IMR-90 (cell line): Measurements from ENCODE around the gene CNGB1. TPM values are rescaled to one million over a fixed set of nuclear protein-coding genes. Genes with fewer than 3 reads are reported as not detected.

Experiments used
- ATAC-seq: fragments of 200-7000 bp; cut with Tn5 transposase; 2 replicates; pipeline ENCODE4 v1.9.1; 2020; ENCODE audit warnings: low read depth, mild to moderate bottlenecking, moderate library complexity
- BruUV-seq: library from RNA; stranded (reverse); fragments of 400-500 nt; replicated peaks from 2 replicates; lab custom pipeline; 2021; lab: Mats Ljungman, UMichigan
- CTCF ChIA-PET: fragments of 300-600 bp; formaldehyde crosslinking; extraction: SDS; loops from one replicate; lab custom pipeline; 2021; ENCODE audit warnings: antibody characterized with exemption; lab: Yijun Ruan, JAX
- POLR2A ChIA-PET: fragments of 300-600 bp; sonication (Branson Sonifier 250); formaldehyde crosslinking; loops from one replicate; lab custom pipeline; 2022; ENCODE audit warnings: antibody characterized with exemption; ENCODE audit not compliant: unreplicated experiment; lab: Charles Lee
- DNase-seq: peaks from one replicate; pipeline ENCODE4 v3.0.0; 2013
- H2AFZ ChIP-seq: replicated peaks from 2 replicates; pipeline ENCODE3; 2013; ENCODE audit warnings: low read length, mild to moderate bottlenecking; ENCODE audit not compliant: poor library complexity
- H2AK5ac ChIP-seq: 2 replicates; pipeline ENCODE4 v1.6.1; 2013; ENCODE audit warnings: low read depth, low read length, inconsistent platforms
- H2AK9ac ChIP-seq: replicated peaks from 2 replicates; pipeline ENCODE3; 2013; ENCODE audit warnings: mild to moderate bottlenecking, low read depth, low read length, moderate library complexity; ENCODE audit not compliant: poor library complexity
- H2BK120ac ChIP-seq: 2 replicates; pipeline ENCODE4 v1.6.1; 2013; ENCODE audit warnings: low read depth, low read length, inconsistent platforms
- H2BK15ac ChIP-seq: 3 replicates; pipeline ENCODE4 v1.6.1; 2013; ENCODE audit warnings: low read depth, low read length, inconsistent platforms
- H2BK20ac ChIP-seq: 2 replicates; pipeline ENCODE4 v1.6.1; 2013; ENCODE audit warnings: low read depth, mild to moderate bottlenecking, inconsistent platforms, low read length, moderate library complexity
- H2BK5ac ChIP-seq: 2 replicates; pipeline ENCODE4 v1.6.1; 2013; ENCODE audit warnings: mild to moderate bottlenecking, low read depth, low read length, inconsistent platforms; ENCODE audit not compliant: poor library complexity, severe bottlenecking
- H3K14ac ChIP-seq: replicated peaks from 2 replicates; pipeline ENCODE4 v1.6.1; 2013; ENCODE audit warnings: low read depth, low read length, inconsistent platforms
- H3K18ac ChIP-seq: 2 replicates; pipeline ENCODE4 v1.6.1; 2013; ENCODE audit warnings: low read depth, low read length, control low read depth
- H3K23ac ChIP-seq: 2 replicates; pipeline ENCODE4 v1.6.1; 2013; ENCODE audit warnings: low read depth, low read length, inconsistent platforms
- H3K27ac ChIP-seq: 2 replicates; pipeline ENCODE4 v1.5.1; 2013; ENCODE audit warnings: mild to moderate bottlenecking, control low read depth, low read length; ENCODE audit not compliant: insufficient read depth
- H3K27me3 ChIP-seq: 2 replicates; pipeline ENCODE4 v1.6.1; 2013; ENCODE audit warnings: low read length; ENCODE audit not compliant: control insufficient read depth, insufficient read depth
- H3K36me3 ChIP-seq: 2 replicates; pipeline ENCODE4 v1.6.1; 2013; ENCODE audit warnings: low read length, mixed read lengths; ENCODE audit not compliant: control insufficient read depth, insufficient read depth
- H3K4ac ChIP-seq: 2 replicates; pipeline ENCODE4 v1.6.1; 2013; ENCODE audit warnings: low read depth, low read length, inconsistent platforms
- H3K4me1 ChIP-seq: 2 replicates; pipeline ENCODE4 v1.6.1; 2013; ENCODE audit warnings: low read length, mixed read lengths; ENCODE audit not compliant: control insufficient read depth, insufficient read depth
- H3K4me2 ChIP-seq: 2 replicates; pipeline ENCODE4 v1.6.1; 2013; ENCODE audit warnings: low read depth, mild to moderate bottlenecking, control low read depth, low read length, moderate library complexity
- H3K4me3 ChIP-seq: 2 replicates; pipeline ENCODE4 v1.5.1; 2013; ENCODE audit warnings: low read depth, mild to moderate bottlenecking, control low read depth, low read length, moderate library complexity; ENCODE audit not compliant: insufficient read depth
- H3K56ac ChIP-seq: 2 replicates; pipeline ENCODE4 v1.6.1; 2013; ENCODE audit warnings: low read length, inconsistent platforms; ENCODE audit not compliant: insufficient read depth; ENCODE audit errors: extremely low read depth
- H3K79me1 ChIP-seq, 2 experiments: 2 replicates each; pipeline ENCODE4 v1.6.1; 2013; ENCODE audit warnings: low read length in 2 of 2, inconsistent platforms in 1 of 2, low read depth in 1 of 2
- H3K9ac ChIP-seq: 2 replicates; pipeline ENCODE4 v1.6.1; 2013; ENCODE audit warnings: low read depth, low read length, control low read depth
- H3K9me1 ChIP-seq: 2 replicates; pipeline ENCODE4 v1.6.1; 2013; ENCODE audit warnings: low read length, inconsistent platforms; ENCODE audit not compliant: insufficient read depth
- H3K9me3 ChIP-seq: 2 replicates; pipeline ENCODE4 v1.6.1; 2013; ENCODE audit warnings: low read length; ENCODE audit not compliant: control insufficient read depth, insufficient read depth
- H4K20me1 ChIP-seq: 2 replicates; pipeline ENCODE4 v1.6.1; 2013; ENCODE audit warnings: low read length, inconsistent platforms; ENCODE audit not compliant: insufficient read depth
- H4K5ac ChIP-seq: 2 replicates; pipeline ENCODE4 v1.6.1; 2013; ENCODE audit warnings: mild to moderate bottlenecking, low read depth, low read length, control low read depth
- H4K8ac ChIP-seq, 2 experiments: 2 replicates each; pipeline ENCODE4 v1.6.1; 2013; ENCODE audit warnings: low read depth in 2 of 2, low read length in 2 of 2, control low read depth in 1 of 2, inconsistent platforms in 1 of 2
- H4K91ac ChIP-seq: 2 replicates; pipeline ENCODE4 v1.6.1; 2013; ENCODE audit warnings: low read depth, low read length, inconsistent platforms; ENCODE audit not compliant: insufficient read depth
- CEBPB ChIP-seq: IDR thresholded peaks from 2 replicates; pipeline ENCODE4 v1.6.1; 2012; ENCODE audit warnings: low read depth, low read length, improper control_type of control experiment
- CHD1 ChIP-seq: IDR thresholded peaks from 2 replicates; pipeline ENCODE4 v1.6.1; 2012; ENCODE audit warnings: low read depth, low read length, improper control_type of control experiment
- FOS ChIP-seq: fragments of 150-350 bp; IDR thresholded peaks from 2 replicates; pipeline ENCODE4 v1.6.1; 2016; ENCODE audit warnings: low read depth, low read length
- USF2 ChIP-seq: fragments of 150-350 bp; IDR thresholded peaks from 2 replicates; pipeline ENCODE4 v1.6.1; 2017; ENCODE audit warnings: mild to moderate bottlenecking, antibody characterized with exemption, low read length, low read depth
- WGBS, 2 experiments: methylation state at CpG; one replicate each; pipeline versions ENCODE4 v1.1.5 to v1.1.7; 2013; ENCODE audit warnings: missing lambda C conversion rate in 2 of 2; ENCODE audit not compliant: insufficient read length in 1 of 2; ENCODE audit errors: extremely low coverage in 2 of 2; 5-methylcytosine and 5-hydroxymethylcytosine counted together
- dilution Hi-C: fragments of 300-500 bp; cut with HindIII; formaldehyde crosslinking; loops from one replicate; pipeline ENCODE4 v1.14.3; 2018; ENCODE audit warnings: low sequenced_read_pairs; ENCODE audit not compliant: unreplicated experiment
- in situ Hi-C: fragments of 300-500 bp; cut with MboI; formaldehyde crosslinking; loops from 3 replicates; pipeline ENCODE4 v1.14.3; 2019; ENCODE audit warnings: low sequenced_read_pairs, inconsistent platforms, mixed read lengths
- intact Hi-C: fragments of 100-400 bp; cut with micrococcal nuclease; formaldehyde crosslinking; loops from 2 replicates; pipeline ENCODE4 v1.10.0; 2022
- polyA plus RNA-seq, 3 experiments: library from polyadenylated mRNA; depleted of rRNA; stranded (reverse); fragments of >200 nt; gene quantifications; 2 replicates each; pipeline ENCODE4 v1.2.3, GENCODE V29; 2012; ENCODE audit warnings: low replicate concordance in 1 of 3
- total RNA-seq: library from RNA; depleted of rRNA; stranded (reverse); fragments of >200 nt; gene quantifications from 2 replicates; pipeline ENCODE4 v1.2.3, GENCODE V29; 2012

CNGB1 gene
- total and polyA plus RNA-seq, 2 of the 4 experiments (the other 2 are of a cell fraction) = not detected

- no peak for TF ChIP-seq CEBPB
- no peak for TF ChIP-seq USF2
Observed at GRCh38 chr16:58012481-58012880, 41.6 kb upstream of the CNGB1 start (continued).

DNA sequence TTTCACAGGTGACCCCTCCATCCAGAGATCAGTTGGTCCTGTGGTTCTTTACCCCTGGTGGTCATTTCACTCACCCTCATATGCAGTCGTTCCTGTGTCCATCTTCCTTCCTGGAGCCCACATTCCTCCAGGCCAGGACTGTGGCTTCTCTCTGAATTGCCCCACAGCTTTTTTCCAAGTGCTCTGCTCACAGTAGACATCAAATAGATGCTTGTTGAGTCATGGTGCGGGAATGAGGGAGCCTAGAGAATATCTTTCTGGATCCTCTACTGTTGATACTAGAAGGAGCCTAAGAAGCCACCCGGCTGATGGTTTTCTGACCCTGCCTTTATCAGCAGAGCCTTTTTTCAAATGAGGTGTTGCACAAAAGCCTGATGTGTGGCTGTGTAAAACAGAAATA, 40.7 kb upstream of the CNGB1 start:
- Histone ChIP-seq H2AK9ac (no peak overlapping the region), H2BK15ac (no peak overlapping the region), H4K8ac (peak overlapping the region in 1 of 2 experiments; percentile 36; a peak in 1 of 4 replicates), H2AFZ (peak overlapping the region; percentile 28), H3K4me2 (no peak overlapping the region), H3K14ac (no peak overlapping the region; the same call in 1 of the 2 replicates), H3K27ac (peak overlapping the region; percentile 3; the same call in 1 of the 2 replicates), H3K27me3 (no peaks in the 10 kb centered on the region), H3K9ac (no peak overlapping the region), H2AK5ac (peak overlapping the region; percentile 48; the same call in 1 of the 2 replicates), H4K91ac (peak overlapping the region; percentile 27), H2BK5ac (no peak overlapping the region), H3K4me1 (peaks cover 9% of the 10 kb centered on the region), H3K18ac (no peak overlapping the region), H4K5ac (no peak overlapping the region), H3K9me3 (no peaks in the 10 kb centered on the region), H3K56ac (no peak overlapping the region), H3K23ac (no peak overlapping the region), H3K9me1 (peaks cover 26% of the 10 kb centered on the region), H3K79me1 (peaks cover 4 to 26% of the 10 kb centered on the region in 2 experiments), H3K36me3 (peaks cover 9% of the 10 kb centered on the region), H3K4ac (peak overlapping the region; percentile 62), H2BK20ac (peak overlapping the region; percentile 54), H4K20me1 (peaks cover 9% of the 10 kb centered on the region; the same call in 1 of the 2 replicates), H2BK120ac (no peak overlapping the region), H3K4me3 (no peak overlapping the region)
- CTCF ChIA-PET = interaction anchor here (2.1 kb wide), 1 partner anchor 110 kb away, joined by 6 read pairs; no protein-coding TSS in a partner anchor
- DNase-seq (peak; percentile 83), ATAC-seq (peak; percentile 97)
- in situ Hi-C loops = no loop called here
- no TSS peak for BruUV-seq
- dilution Hi-C loops = no loop called here
- POLR2A ChIA-PET = no interaction called here
- no peak for TF ChIP-seq CHD1
- peak; percentile 55 for TF ChIP-seq CEBPB
- TF ChIP-seq FOS = 0 out of 2 replicates have a peak, but pooled peaks have one; percentile 18
- no CpG with 5 or more reads among the region's 3 CpGs for WGBS, 2 experiments
- intact Hi-C loops = no loop called here
